Gastrocnemius medialis (tissue), 4 donors: Measurements from ENCODE around the gene AMBRA1. TPM values are rescaled to one million over a fixed set of nuclear protein-coding genes. Genes with fewer than 3 reads are reported as not detected.

Experiments
- ATAC-seq, 2 donors: fragments of 150-250 bp; one replicate each; pipeline ENCODE4 v1.9.1; 2016
- DNase-seq, 2 donors: peaks; one replicate each; pipeline ENCODE4 v3.0.0-alpha.2; 2019
- H3K27ac ChIP-seq, 4 donors: fragments of 200-600 bp; sonication (generic); 1 replicate in 1 of 4; 2 replicates in 3 of 4; pipeline ENCODE4 v1.5.1; 2016 to 2018; ENCODE audit warnings: mild to moderate bottlenecking in 2 of 4, moderate library complexity in 1 of 4
- H3K27me3 ChIP-seq, 3 donors: fragments of 200-600 bp; sonication (generic) in 2 of 3; 1 replicate in 1 of 3; 2 replicates in 2 of 3; pipeline versions ENCODE4 v1.5.1 to v1.6.0; 2016 to 2019; ENCODE audit warnings: mild to moderate bottlenecking in 1 of 3, moderate library complexity in 1 of 3
- H3K36me3 ChIP-seq, 2 donors: fragments of 200-600 bp; sonication (generic) in 1 of 2; one replicate each; pipeline ENCODE4 v1.5.1; 2017 to 2018
- H3K4me1 ChIP-seq, 2 donors: fragments of 200-600 bp; sonication (generic) in 1 of 2; one replicate each; pipeline ENCODE4 v1.5.1; 2016 to 2017; ENCODE audit warnings: mild to moderate bottlenecking in 2 of 2
- H3K4me3 ChIP-seq, 4 donors: fragments of 200-600 bp; sonication (generic) in 3 of 4; 1 replicate in 1 of 4; 2 replicates in 3 of 4; pipeline ENCODE4 v1.5.1; 2016 to 2019; ENCODE audit warnings: mild to moderate bottlenecking in 2 of 4
- H3K9me3 ChIP-seq, 3 donors: fragments of 200-600 bp; sonication (generic) in 2 of 3; 1 replicate in 1 of 3; 2 replicates in 2 of 3; pipeline ENCODE4 v1.5.1; 2016 to 2019
- CTCF ChIP-seq, 5 experiments: fragments of 450-650 bp in 3 of 5; fragments of 200-600 bp in 2 of 5; sonication (generic) in 2 of 5; IDR thresholded peaks in 4 of 5; conservative IDR thresholded peaks in 1 of 5; 1 replicate in 4 of 5; 2 replicates in 1 of 5; pipeline ENCODE4 v1.5.1; 2016 to 2019; ENCODE audit warnings: antibody characterized with exemption in 5 of 5, mild to moderate bottlenecking in 3 of 5, moderate library complexity in 3 of 5
- POLR2A ChIP-seq, 2 donors: fragments of 450-650 bp; IDR thresholded peaks; one replicate each; pipeline ENCODE4 v1.6.1; 2017; ENCODE audit warnings: antibody characterized with exemption in 2 of 2, mild to moderate bottlenecking in 2 of 2, moderate library complexity in 2 of 2
- in situ Hi-C, 4 donors: fragments of 200-750 bp; cut with MboI; loops; one replicate each; pipeline versions ENCODE4 v1.15.0 to v1.8.0; 2017; ENCODE audit warnings: low sequenced_read_pairs in 4 of 4
- intact Hi-C: fragments of 100-400 bp; cut with DNase I; formaldehyde crosslinking; loops from one replicate; pipeline ENCODE4 v1.15.1; 2023; ENCODE audit warnings: low total_unique reads
- total RNA-seq, 4 donors: library from RNA; depleted of rRNA; stranded (reverse); fragments of >200 nt; gene quantifications; one replicate each; pipeline versions ENCODE4 v1.1.0 to v1.2.3, GENCODE V29; 2016

Gene AMBRA1
- total RNA-seq, 4 donors from 2014 or later: 17.3 to 24.3 (median 20.7) TPM

DNA sequence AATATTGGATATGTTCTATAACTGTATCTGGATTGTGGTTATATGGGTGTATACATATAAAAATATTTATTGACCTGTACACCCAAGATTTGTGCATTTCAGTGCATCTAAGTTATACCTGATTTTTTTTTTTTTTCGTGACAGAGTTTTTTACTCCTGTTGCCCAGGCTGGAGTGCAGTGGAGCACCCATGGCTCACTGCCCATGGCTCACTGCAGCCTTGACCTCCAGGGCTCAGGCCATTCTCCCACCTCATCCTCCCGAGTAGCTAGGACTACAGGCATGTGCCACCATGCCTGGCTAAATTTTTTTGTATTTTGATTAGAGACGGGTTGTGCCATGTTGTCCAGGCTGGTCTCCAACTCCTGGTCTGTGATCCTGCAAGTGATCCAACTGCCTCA, 47.8 kb upstream of the AMBRA1 start:
- in situ Hi-C loops: no loop called here
- Histone ChIP-seq H3K36me3 (peaks cover 0 to 16% of the 10 kb centered on the region in 2 donors), H3K4me3 (no peak overlapping the region), H3K27ac (no peak overlapping the region), H3K4me1 (no peaks in the 10 kb centered on the region), H3K9me3 (no peaks in the 10 kb centered on the region), H3K27me3 (no peaks in the 10 kb centered on the region)
- ATAC-seq (no peak), DNase-seq (no peak)
- intact Hi-C loops: no loop called here
- TF ChIP-seq CTCF (IDR thresholded peaks at IDR 0.05 in 4 of 5, conservative IDR thresholded peaks at IDR 0.05 in 1 of 5) (no peak), POLR2A (IDR thresholded peaks at IDR 0.05) (no peak)

- DNase-seq (no peak), ATAC-seq (no peak)
- Histone ChIP-seq H3K4me3 (no peak overlapping the region), H3K36me3 (peaks cover 0 to 1% of the 10 kb centered on the region in 2 donors), H3K4me1 (no peaks in the 10 kb centered on the region), H3K27me3 (no peaks in the 10 kb centered on the region), H3K9me3 (no peaks in the 10 kb centered on the region), H3K27ac (no peak overlapping the region)
- no peak for TF ChIP-seq POLR2A (IDR thresholded peaks at IDR 0.05)
- no peak for TF ChIP-seq CTCF (IDR thresholded peaks at IDR 0.05 in 4 of 5, conservative IDR thresholded peaks at IDR 0.05 in 1 of 5)
- in situ Hi-C loops: no loop called here
- intact Hi-C loops: no loop called here
Measured at GRCh38 chr11:46640036-46640788, 46.4 kb upstream of the AMBRA1 start.

- Histone ChIP-seq H3K36me3 (no peaks in the 10 kb centered on the region), H3K27ac (no peak overlapping the region), H3K4me1 (no peaks in the 10 kb centered on the region), H3K4me3 (no peak overlapping the region), H3K27me3 (no peaks in the 10 kb centered on the region), H3K9me3 (no peaks in the 10 kb centered on the region)
- DNase-seq (no peak), ATAC-seq (no peak)
- in situ Hi-C loops (no loop called here), intact Hi-C loops (no loop called here)
- no peak for TF ChIP-seq CTCF (IDR thresholded peaks at IDR 0.05 in 4 of 5, conservative IDR thresholded peaks at IDR 0.05 in 1 of 5)
- no peak for TF ChIP-seq POLR2A (IDR thresholded peaks at IDR 0.05)
Measured at GRCh38 chr11:46639197-46639839, 45.5 kb upstream of the AMBRA1 start.

- no peak for ATAC-seq
- no peak overlapping the region for H3K4me3 ChIP-seq
- H3K36me3 ChIP-seq: peaks cover 0 to 7% of the 10 kb centered on the region in 2 donors
- H3K9me3 ChIP-seq: no peaks in the 10 kb centered on the region
- intact Hi-C loops (no loop called here), in situ Hi-C loops (no loop called here)
- H3K4me1 ChIP-seq: no peaks in the 10 kb centered on the region
- DNase-seq: no peak
- no peak overlapping the region for H3K27ac ChIP-seq
- no peak for TF ChIP-seq POLR2A (IDR thresholded peaks at IDR 0.05)
- TF ChIP-seq CTCF (IDR thresholded peaks at IDR 0.05 in 4 of 5, conservative IDR thresholded peaks at IDR 0.05 in 1 of 5): no peak
- H3K27me3 ChIP-seq: no peaks in the 10 kb centered on the region
Measured at GRCh38 chr11:46637546-46637945, 43.7 kb upstream of the AMBRA1 start.
